GM19372 (cell line): Measurements from ENCODE around the gene KLC3.
"Not testable (repeated sequence)": the region's sequence is repeated elsewhere in the genome, so short reads cannot be mapped to it uniquely, and the experiment has no call there.

Experiments
- ATAC-seq: cut with Tn5 transposase; IDR thresholded peaks from one replicate; pipeline ENCODE4 v1.9.1; 2021; ENCODE audit warnings: mild to moderate bottlenecking, low read depth, moderate library complexity; ENCODE audit not compliant: unreplicated experiment

KLC3 gene

DNA sequence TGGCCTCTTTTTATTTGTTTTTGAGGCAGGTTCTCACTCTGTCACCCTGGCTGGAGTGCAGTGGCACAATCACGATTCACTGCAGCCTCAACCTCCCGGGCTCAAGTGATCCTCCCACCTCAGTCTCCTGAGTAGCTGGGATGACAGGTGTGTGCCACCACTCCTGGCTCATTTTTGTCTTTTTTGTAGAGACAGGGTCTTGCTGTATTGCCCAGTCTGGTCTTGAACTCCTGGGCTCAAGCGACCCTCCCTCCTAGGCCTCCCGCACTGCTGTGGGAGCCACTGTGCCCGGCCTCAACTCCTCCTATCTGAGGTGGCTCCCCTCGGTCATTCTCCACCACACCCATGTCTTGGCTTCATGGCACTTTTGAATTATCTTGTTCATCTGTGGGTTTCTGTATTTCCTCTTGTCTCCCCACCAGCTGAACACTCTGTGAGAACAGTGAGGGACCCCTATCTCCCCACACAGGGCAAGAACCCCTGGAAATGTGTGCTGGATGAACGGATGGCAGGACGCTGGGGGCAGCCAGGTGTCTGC is 25.8 kb upstream of the KLC3 start:
- no peak for ATAC-seq

DNA sequence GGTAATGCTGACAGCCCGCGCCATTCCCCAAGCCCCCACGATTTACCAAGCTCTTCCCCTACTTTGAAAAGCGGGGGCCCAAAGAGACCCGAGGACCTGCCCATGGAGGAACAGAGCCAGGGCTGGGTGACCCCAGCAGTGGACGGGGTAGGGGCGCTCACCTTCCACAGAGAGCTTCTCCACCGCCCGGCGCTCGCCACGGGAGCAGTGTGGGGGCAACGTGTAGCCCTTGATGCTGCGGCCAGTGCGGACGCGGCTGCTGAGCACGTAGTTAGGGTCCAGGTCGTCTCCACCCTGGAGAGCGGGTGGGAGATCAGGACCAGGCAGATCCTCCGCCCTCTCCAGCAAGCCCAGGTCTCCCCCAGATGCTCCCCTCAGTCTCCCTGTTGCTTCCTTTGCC is 25.2 kb upstream of the KLC3 start:
- no peak for ATAC-seq

DNA sequence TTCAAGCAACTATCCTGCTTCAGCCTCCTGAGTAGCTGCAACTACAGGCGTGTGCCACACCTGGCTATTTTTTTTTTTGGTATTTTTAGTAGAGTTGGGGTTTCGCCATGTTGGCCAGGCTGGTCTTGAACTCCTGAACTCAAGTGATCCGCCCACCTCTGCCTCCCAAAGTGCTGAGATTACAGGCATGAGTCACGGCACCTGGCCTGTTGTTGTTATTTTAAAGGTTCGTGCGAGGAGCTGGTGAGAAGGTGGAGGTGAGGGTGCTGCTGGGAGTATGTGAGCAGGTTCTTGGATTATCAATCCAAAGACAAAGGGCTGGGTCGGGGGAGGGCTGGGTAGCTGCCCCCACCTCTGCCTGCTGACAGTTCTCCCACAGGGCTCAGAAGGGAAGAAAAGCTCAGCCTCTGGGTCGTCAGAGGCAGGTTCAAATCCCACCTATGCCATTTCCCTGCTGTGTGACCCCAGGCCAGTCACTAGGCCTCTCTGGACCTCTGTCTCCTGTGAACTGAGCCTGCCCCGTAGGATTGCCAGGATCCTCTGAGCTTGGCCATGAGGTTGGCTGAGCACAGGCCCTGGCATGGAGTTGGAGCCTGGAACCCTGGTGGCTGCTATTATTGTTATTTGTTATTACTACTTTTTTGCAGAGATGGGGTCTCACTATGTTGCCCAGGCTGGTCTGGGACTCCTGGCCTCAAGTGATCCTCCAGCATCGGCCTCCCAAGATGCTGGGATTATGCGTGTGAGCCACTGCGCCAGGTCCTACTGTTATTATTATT is 19.4 kb upstream of the KLC3 start:
- ATAC-seq, result no peak

- no peak for ATAC-seq
Observed at GRCh38 chr19:45321848-45322247, 18.7 kb upstream of the KLC3 start.

GRCh38 chr19:45322311-45322710 is 18.2 kb upstream of the KLC3 start:
- ATAC-seq, result no peak

- no peak for ATAC-seq
Observed at GRCh38 chr19:45322744-45323281, 17.7 kb upstream of the KLC3 start, which contains the start of gene CKM. Gene CKM, minus strand, starts transcription at chr19:45322875. Its CDS starts 3,162 bp downstream, at chr19:45319713.

GRCh38 chr19:45323671-45324081 is 16.9 kb upstream of the KLC3 start:
- ATAC-seq, result no peak

- no peak for ATAC-seq
Observed at GRCh38 chr19:45324349-45324907, 16.1 kb upstream of the KLC3 start.

DNA sequence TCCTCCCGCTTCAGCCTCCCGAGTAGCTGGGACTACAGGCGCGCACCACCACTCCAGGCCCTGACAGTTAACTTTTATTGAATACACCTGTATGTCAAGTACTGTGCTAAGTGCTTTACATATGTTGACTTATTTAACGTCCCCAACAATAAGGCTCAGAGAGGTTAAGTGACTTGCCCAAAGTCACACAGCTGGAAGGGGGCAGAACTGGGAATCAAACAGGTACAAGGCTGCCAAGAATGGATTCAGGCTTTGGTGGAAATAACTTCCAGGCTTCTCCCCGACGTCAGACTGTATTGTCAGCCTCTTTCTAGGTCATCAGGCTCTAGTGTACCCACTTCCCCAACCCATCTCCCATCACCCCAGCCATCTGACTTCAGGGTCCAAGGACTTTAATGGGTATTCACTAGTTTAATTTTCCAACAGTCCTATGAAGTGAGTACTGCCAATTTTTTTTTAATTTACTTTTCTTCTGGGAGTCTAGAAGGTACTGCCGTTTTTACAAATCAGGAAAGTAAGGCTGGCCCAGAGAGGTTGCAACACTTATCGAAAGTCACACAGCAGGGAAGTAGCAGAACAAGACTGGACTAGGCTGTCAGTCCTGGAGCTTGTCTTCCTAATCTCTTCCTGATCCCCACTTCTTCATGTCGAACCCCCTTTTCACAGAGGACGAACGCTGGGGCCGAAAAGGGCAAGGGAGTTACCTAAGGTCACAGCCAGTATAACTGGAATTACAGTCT is 13.0 kb upstream of the KLC3 start:
- ATAC-seq, result no peak

GRCh38 chr19:45331411-45331810 is 9.1 kb upstream of the KLC3 start:
- ATAC-seq, result no peak

GRCh38 chr19:45333609-45334303 is 6.8 kb upstream of the KLC3 start:
- ATAC-seq, result no peak

DNA sequence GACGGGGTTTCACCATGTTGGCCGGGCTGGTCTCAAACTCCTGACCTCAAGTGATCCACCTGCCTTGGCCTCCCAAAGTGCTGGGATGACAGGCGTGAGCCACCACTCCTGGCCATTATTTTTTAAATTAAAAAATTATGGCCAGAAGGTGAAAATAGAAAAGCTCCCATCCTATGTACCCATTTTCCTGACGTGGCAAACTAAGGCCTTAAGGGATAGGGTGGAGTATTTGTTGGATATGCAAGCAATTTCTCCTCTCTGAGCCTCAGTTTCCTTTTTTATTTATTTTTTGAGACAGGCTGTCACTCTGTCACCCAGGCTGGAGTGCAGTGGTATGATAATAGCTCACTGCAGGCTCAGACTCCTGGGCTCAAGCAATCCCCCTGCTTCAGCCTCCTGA is 5.7 kb upstream of the KLC3 start:
- not testable (repeated sequence) for ATAC-seq

GRCh38 chr19:45336696-45337251 is 3.8 kb upstream of the KLC3 start:
- ATAC-seq, result no peak

GRCh38 chr19:45339629-45340028 is 921 bp upstream of the KLC3 start:
- ATAC-seq, result no peak

- ATAC-seq, result no peak
Observed at GRCh38 chr19:45340899-45341453, 426 bp downstream of the KLC3 start.

GRCh38 chr19:45342911-45343310 is 2.4 kb downstream of the KLC3 start:
- no peak for ATAC-seq

GRCh38 chr19:45344621-45345505 is 4.3 kb downstream of the KLC3 start:
- ATAC-seq, result no peak

- no peak for ATAC-seq
Observed at GRCh38 chr19:45345506-45345860, 4.9 kb downstream of the KLC3 start.

DNA sequence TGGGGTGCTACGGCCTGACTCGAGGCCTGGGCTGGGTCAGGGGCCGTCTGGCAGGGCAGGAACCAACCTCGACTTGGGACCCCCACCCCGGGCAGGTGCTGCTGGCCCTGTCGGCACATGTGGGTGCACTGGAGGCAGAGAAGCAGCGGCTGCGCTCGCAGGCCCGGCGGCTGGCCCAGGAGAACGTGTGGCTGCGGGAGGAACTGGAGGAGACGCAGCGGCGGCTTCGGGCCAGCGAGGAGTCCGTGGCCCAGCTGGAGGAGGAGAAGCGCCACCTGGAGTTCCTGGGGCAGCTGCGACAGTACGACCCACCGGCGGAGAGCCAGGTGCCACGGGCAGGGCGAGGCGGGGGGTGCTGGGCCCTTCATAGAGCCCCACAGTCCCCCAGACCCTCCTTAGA is 5.9 kb downstream of the KLC3 start:
- ATAC-seq, result no peak
